ENCODE data around the gene SZRD1.

SZRD1 gene

DNA sequence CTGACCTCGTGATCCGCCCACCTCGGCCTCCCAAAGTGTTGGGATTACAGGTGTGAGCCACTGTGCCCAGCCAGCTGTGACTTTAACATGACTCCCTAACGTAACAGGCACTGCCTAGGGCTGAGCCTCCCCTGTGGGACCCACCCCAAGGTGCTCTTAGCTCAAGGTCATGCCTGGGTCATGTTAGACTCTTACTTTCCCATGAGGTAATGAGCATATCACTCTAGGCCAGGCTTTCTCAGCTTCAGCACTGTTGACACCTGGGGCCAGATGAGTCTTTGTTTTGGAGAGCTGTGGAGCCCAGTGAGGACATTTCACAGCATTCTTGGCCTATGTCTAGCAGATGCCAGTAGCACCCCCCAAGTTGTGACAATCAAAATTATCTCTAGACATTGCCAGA is 78.0 kb downstream of the SZRD1 start (continued):
- TF ChIP-seq, protein P1, sequence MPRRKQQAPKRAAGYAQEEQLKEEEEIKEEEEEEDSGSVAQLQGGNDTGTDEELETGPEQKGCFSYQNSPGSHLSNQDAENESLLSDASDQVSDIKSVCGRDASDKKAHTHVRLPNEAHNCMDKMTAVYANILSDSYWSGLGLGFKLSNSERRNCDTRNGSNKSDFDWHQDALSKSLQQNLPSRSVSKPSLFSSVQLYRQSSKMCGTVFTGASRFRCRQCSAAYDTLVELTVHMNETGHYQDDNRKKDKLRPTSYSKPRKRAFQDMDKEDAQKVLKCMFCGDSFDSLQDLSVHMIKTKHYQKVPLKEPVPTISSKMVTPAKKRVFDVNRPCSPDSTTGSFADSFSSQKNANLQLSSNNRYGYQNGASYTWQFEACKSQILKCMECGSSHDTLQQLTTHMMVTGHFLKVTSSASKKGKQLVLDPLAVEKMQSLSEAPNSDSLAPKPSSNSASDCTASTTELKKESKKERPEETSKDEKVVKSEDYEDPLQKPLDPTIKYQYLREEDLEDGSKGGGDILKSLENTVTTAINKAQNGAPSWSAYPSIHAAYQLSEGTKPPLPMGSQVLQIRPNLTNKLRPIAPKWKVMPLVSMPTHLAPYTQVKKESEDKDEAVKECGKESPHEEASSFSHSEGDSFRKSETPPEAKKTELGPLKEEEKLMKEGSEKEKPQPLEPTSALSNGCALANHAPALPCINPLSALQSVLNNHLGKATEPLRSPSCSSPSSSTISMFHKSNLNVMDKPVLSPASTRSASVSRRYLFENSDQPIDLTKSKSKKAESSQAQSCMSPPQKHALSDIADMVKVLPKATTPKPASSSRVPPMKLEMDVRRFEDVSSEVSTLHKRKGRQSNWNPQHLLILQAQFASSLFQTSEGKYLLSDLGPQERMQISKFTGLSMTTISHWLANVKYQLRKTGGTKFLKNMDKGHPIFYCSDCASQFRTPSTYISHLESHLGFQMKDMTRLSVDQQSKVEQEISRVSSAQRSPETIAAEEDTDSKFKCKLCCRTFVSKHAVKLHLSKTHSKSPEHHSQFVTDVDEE (CRISPR knock-in tag; IDR thresholded peaks at IDR 0.05), result no peak
- TF ChIP-seq BACH2 (CRISPR knock-in tag; IDR thresholded peaks at IDR 0.05; ENCODE audit: borderline replicate concordance) (no peak), OSR1 (CRISPR knock-in tag; IDR thresholded peaks at IDR 0.05) (no peak)
- TF ChIP-seq, protein P2, sequence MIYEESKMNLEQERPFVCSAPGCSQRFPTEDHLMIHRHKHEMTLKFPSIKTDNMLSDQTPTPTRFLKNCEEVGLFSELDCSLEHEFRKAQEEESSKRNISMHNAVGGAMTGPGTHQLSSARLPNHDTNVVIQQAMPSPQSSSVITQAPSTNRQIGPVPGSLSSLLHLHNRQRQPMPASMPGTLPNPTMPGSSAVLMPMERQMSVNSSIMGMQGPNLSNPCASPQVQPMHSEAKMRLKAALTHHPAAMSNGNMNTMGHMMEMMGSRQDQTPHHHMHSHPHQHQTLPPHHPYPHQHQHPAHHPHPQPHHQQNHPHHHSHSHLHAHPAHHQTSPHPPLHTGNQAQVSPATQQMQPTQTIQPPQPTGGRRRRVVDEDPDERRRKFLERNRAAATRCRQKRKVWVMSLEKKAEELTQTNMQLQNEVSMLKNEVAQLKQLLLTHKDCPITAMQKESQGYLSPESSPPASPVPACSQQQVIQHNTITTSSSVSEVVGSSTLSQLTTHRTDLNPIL (CRISPR knock-in tag; IDR thresholded peaks at IDR 0.05; ENCODE audit: low read depth), result no peak
- TF ChIP-seq, protein P3, sequence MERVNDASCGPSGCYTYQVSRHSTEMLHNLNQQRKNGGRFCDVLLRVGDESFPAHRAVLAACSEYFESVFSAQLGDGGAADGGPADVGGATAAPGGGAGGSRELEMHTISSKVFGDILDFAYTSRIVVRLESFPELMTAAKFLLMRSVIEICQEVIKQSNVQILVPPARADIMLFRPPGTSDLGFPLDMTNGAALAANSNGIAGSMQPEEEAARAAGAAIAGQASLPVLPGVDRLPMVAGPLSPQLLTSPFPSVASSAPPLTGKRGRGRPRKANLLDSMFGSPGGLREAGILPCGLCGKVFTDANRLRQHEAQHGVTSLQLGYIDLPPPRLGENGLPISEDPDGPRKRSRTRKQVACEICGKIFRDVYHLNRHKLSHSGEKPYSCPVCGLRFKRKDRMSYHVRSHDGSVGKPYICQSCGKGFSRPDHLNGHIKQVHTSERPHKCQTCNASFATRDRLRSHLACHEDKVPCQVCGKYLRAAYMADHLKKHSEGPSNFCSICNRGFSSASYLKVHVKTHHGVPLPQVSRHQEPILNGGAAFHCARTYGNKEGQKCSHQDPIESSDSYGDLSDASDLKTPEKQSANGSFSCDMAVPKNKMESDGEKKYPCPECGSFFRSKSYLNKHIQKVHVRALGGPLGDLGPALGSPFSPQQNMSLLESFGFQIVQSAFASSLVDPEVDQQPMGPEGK (CRISPR knock-in tag; IDR thresholded peaks at IDR 0.05; ENCODE audit: borderline replicate concordance), result no peak

DNA sequence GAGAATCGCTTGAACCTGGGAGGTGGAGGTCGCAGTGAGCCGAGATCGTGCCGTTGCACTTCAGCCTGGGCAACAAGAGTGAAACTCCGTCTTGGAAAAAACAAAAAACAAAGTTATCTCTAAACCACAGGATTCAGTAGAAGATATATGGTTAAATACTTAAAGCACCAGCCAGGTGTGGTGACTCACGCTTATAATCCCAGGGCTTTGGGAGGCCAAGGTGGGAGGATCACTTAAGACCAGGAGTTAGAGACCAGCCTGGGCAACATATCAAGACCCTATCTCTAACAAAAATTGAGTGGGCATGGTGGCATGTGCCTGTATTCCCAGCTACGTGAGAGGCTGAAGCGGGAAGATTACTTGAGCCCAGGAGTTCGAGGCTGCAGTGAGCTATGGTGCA is 79.1 kb downstream of the SZRD1 start:
- no peak for ATAC-seq
- TF ChIP-seq ZNF8 (CRISPR knock-in tag; IDR thresholded peaks at IDR 0.05), result no peak
- TF ChIP-seq CSDC2 (CRISPR knock-in tag; IDR thresholded peaks at IDR 0.05), result no peak
- no peak for TF ChIP-seq RARB (CRISPR knock-in tag; IDR thresholded peaks at IDR 0.05)
- TF ChIP-seq ZNF565 (CRISPR knock-in tag; conservative IDR thresholded peaks at IDR 0.05; ENCODE audit: low read depth), result no peak
- no peak for TF ChIP-seq ISL1 (CRISPR knock-in tag; IDR thresholded peaks at IDR 0.05)
- TF ChIP-seq ZFP30 (CRISPR knock-in tag; IDR thresholded peaks at IDR 0.05), result no peak
- TF ChIP-seq SNAI2 (CRISPR knock-in tag; IDR thresholded peaks at IDR 0.05), result no peak
- no peak for TF ChIP-seq PPARA (CRISPR knock-in tag; IDR thresholded peaks at IDR 0.05; ENCODE audit: borderline replicate concordance)
- TF ChIP-seq, protein P4, sequence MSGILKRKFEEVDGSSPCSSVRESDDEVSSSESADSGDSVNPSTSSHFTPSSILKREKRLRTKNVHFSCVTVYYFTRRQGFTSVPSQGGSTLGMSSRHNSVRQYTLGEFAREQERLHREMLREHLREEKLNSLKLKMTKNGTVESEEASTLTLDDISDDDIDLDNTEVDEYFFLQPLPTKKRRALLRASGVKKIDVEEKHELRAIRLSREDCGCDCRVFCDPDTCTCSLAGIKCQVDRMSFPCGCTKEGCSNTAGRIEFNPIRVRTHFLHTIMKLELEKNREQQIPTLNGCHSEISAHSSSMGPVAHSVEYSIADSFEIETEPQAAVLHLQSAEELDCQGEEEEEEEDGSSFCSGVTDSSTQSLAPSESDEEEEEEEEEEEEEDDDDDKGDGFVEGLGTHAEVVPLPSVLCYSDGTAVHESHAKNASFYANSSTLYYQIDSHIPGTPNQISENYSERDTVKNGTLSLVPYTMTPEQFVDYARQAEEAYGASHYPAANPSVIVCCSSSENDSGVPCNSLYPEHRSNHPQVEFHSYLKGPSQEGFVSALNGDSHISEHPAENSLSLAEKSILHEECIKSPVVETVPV (CRISPR knock-in tag; IDR thresholded peaks at IDR 0.05), result no peak
- no peak for TF ChIP-seq OSR1 (CRISPR knock-in tag; IDR thresholded peaks at IDR 0.05)
- TF ChIP-seq GLIS3 (CRISPR knock-in tag; IDR thresholded peaks at IDR 0.05), result no peak
- no peak for TF ChIP-seq BACH2 (CRISPR knock-in tag; IDR thresholded peaks at IDR 0.05; ENCODE audit: borderline replicate concordance)

DNA sequence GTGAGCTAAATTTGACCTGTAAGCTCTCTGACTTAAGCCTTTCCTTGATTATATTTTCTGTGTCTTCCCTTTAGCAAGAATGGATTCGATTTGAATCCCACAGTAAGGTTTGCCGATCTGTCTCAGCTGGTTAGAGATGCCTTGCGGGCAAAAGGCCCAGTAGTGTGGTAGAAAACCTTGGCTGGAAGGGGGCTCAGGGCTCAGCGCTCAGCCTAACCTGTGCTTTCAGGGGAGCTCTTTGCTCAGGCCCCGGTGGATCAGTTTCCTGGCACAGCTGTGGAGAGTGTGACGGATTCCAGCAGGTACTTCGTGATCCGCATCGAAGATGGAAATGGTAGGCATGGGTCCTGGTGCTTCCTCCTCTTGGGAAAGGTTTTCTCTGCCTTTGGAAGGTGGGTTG is 80.6 kb downstream of the SZRD1 start:
- ATAC-seq, result no peak
- TF ChIP-seq ZFP3 (CRISPR knock-in tag; IDR thresholded peaks at IDR 0.05), result no peak
- TF ChIP-seq, protein P5, sequence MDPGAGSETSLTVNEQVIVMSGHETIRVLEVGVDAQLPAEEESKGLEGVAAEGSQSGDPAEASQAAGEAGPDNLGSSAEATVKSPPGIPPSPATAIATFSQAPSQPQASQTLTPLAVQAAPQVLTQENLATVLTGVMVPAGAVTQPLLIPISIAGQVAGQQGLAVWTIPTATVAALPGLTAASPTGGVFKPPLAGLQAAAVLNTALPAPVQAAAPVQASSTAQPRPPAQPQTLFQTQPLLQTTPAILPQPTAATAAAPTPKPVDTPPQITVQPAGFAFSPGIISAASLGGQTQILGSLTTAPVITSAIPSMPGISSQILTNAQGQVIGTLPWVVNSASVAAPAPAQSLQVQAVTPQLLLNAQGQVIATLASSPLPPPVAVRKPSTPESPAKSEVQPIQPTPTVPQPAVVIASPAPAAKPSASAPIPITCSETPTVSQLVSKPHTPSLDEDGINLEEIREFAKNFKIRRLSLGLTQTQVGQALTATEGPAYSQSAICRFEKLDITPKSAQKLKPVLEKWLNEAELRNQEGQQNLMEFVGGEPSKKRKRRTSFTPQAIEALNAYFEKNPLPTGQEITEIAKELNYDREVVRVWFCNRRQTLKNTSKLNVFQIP (CRISPR knock-in tag; IDR thresholded peaks at IDR 0.05; ENCODE audit: borderline replicate concordance, low read depth), result no peak
- TF ChIP-seq ZNF8 (CRISPR knock-in tag; IDR thresholded peaks at IDR 0.05), result no peak
- no peak for TF ChIP-seq TOX (CRISPR knock-in tag; IDR thresholded peaks at IDR 0.05; ENCODE audit: borderline replicate concordance)
- TF ChIP-seq CSDC2 (CRISPR knock-in tag; IDR thresholded peaks at IDR 0.05), result no peak
- TF ChIP-seq ARNTL (CRISPR knock-in tag; IDR thresholded peaks at IDR 0.05; ENCODE audit: borderline replicate concordance, low read depth), result no peak
- TF ChIP-seq ESRRG (CRISPR knock-in tag; IDR thresholded peaks at IDR 0.05), result no peak
- TF ChIP-seq, protein P4 (CRISPR knock-in tag; IDR thresholded peaks at IDR 0.05), result no peak
- no peak for TF ChIP-seq OSR1 (CRISPR knock-in tag; IDR thresholded peaks at IDR 0.05)
- TF ChIP-seq, protein P1 (CRISPR knock-in tag; IDR thresholded peaks at IDR 0.05), result no peak

All from SK-N-SH treated with all-trans-retinoic acid at 6 μM for 48 hours (cell line).